ENCODE data around the gene MPV17.
A peak's percentile ranks its signal among the peaks of the same experiment; 100 is the strongest.
"Not testable (repeated sequence)": the region's sequence is repeated elsewhere in the genome, so short reads cannot be mapped to it uniquely, and the experiment has no call there.

MPV17 gene, protein sequence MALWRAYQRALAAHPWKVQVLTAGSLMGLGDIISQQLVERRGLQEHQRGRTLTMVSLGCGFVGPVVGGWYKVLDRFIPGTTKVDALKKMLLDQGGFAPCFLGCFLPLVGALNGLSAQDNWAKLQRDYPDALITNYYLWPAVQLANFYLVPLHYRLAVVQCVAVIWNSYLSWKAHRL

DNA sequence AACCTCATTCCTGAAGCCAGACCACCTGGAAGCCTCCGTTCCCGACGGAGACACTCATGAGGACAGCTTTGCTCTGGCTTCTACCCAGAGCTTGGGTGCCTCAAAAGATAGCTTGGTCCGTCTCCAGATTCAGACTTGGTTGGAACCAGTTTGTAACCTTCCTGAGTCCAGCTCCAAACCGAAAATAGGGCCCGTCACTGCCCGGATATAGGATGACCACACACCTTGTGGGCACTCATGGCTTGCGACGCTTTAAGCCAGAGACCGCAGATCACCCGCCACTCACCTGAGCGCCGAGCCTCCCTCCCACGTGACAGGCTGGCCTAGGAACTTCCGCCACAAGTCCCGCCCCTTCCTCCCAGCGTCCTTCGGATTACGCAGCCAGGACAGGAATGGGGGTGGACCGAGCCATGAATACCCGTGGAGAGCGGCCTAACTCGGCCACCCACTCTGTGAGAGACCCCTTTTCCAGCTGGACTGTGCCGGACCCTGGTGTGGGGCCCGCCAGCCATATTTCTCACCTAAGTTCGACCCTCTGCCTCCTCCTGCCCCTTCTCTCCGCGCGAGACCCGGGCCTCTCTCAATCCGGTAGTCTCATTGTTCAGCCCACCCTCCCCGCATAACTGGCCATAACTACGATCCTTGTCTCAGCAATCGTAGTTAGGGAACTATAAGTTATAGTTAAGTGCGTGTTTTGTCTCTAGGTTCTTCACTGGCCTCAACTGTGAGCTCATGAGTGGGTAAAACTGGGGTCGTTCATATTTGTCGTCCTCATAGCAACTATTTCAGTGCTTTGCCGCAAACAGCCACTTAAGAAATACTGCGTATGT is at the start of gene MPV17:
TSS of gene MPV17 (minus strand) at position 332 of the 830 bp plus-strand sequence. CDS start 580 bp downstream, outside the sequence.
- peak; percentile 77 to 89 for DNase-seq (ENCODE audit: low read depth in 2 of 2)

DNA sequence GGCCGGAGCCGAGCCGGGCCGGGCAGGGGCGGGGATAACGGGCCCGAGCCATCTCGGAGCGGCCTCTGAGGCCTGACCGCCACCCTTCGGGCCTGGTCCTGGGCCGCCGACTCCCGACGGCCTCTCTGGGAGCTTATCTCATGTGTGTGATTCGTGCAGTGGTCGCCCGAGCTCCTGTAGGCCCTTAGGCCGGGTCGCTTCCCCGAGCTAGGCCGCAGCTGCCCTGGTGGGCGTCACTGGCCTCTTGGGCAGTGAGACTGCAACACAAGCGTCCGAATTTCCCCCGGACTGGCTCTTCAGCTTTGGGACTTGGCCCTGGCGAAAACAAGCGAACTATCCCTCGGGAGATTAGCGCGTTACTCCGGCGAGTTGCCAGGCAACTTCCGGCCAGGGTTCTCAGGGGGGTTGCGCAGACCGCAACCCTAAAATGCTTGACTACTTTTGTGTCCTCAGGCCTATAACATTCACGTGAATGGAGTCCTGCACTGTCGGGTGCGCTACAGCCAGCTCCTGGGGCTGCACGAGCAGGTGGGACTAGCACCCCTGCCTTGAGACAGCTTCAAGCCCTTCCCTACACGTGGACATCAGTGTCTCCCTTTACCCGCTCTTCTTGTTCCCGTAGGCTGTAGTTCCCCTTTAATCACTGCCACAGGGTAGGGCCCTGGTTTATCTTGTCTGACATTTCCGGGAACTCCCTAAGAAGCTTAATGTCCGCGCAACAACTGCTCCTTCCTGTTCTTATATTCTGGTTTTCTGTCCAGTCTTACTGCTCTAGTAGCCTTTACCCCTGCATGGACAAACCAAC is 48.1 kb upstream of the MPV17 start:
- DNase-seq (ENCODE audit: low read depth in 2 of 2), result no peak

DNA sequence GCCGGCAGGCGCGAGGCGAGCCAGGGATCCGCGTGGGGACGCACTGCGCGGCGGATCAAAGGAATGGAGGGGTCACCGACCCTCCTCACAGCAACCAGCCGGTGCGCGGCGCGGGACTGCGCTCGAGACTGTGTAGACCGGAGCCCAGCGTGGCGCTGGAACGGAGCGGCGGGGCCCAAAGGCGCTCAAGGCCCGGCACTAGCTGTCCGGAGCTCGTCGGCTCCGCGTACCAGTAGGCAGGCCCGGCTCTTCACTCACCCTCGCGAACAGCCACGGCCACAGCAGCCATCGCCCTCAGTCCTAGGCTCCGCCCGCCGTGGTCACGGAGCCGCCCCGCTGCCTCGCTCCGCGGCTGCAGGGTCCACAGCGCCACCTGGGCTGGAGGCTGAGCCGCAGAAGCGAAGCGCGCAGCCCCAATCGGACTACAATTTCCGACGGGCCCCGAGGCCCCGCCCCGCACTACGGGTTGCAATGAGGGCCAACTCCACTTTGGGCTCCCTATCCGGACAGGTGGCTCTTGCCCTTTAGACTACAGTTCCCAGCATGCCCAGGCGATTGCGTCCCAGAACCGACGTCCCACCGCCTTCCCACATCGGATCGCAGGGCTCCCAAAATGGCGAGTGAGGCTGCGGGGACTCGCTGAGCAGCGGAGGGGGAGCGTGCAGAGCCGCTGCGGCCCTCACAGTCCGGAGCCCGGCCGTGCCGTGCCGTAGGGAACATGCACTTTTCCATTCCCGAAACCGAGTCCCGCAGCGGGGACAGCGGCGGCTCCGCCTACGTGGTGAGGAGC is 47.3 kb upstream of the MPV17 start, which contains the start of the genes EIF2B4 and SNX17:
TSS of gene EIF2B4 (minus strand) at position 313 of the 790 bp plus-strand sequence. CDS start at position 289, 24 bp downstream.
TSS of gene SNX17 (plus strand) at position 591 of the 790 bp plus-strand sequence. CDS start at position 719, 128 bp downstream.
- peak; percentile 99 for DNase-seq (ENCODE audit: low read depth in 2 of 2)

DNA sequence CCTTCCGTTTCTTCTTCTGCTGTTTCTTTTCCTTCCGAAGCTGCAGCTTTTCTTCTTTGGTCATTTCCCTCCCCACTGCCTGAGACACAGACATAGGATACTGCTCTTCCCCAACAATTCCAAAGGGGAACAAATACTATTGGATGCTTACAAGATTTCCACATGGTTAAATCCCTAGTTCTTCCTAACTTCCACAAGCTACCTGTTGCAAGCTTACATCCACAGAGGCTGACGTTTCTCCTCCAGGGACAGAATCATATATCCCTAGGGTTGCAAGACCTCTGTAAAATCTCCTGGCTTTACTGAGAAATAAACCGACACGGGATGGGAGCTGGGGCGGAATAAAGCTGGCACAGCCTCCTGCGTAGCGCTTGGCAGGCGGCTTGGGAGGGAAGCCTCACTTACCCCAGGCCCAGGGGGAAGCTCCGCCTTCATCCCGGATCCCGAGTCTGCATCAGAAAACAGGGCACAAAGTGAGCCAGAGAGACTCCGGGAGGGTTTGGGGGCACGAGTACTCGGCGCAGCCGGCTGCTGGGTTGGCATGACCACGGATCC is 46.7 kb upstream of the MPV17 start:
- DNase-seq (ENCODE audit: low read depth in 2 of 2), result peak in 1 of 2 experiments; percentile 40

DNA sequence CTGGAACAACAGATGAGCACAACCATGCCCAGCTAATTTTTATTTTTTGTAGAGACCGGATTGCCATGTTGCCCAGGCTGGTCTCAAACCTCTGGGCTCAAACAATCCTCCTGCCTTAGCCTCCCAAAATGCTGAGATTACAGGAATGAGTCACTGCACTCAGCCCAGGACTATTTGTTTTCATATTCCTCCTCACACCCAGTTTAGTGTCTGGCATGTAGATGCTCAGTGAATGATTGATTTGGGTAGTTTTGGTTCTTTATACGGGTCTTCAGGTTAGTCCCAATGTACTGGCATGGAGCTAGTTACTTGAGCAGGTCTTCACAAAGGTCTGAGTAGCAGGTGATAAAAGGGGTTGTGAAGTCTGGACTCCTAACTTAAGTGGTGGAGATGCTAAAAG is 41.0 kb upstream of the MPV17 start:
- no peak for DNase-seq (ENCODE audit: low read depth in 2 of 2)

DNA sequence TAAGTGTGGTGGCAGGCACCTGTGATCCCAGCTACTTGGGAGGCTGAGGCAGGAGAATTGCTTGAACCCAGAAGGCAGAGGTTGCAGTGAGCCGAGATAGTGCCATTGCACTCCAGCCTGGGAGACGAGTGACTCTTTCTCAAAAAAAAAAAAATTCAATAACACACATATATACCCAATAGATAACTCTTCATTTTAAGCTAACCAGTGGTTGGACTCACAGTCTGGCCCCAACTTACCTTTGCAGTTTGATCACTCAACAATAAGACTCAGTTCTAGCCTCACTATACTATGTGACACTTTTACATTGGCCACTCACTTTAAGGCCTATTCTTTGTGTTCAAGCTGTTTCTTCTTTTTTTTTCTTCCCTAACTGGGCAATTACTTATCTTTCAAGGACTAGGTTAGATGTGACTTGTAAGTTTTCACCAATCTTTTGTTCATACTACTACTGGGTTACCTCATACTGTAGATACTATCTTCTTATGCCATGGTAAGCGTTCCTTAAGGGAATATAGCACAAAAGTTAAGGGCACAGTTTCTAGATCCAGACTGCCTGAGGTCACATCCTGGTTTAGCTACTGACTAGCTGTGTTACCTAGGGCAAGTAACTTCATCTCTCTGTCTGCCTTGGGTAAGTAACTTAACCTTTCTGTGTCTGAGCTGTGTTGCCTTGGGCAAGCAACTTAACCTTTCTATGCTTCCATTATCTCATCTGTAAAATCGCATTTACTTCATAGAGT is 40.0 kb upstream of the MPV17 start:
- no peak for DNase-seq (ENCODE audit: low read depth in 2 of 2)

DNA sequence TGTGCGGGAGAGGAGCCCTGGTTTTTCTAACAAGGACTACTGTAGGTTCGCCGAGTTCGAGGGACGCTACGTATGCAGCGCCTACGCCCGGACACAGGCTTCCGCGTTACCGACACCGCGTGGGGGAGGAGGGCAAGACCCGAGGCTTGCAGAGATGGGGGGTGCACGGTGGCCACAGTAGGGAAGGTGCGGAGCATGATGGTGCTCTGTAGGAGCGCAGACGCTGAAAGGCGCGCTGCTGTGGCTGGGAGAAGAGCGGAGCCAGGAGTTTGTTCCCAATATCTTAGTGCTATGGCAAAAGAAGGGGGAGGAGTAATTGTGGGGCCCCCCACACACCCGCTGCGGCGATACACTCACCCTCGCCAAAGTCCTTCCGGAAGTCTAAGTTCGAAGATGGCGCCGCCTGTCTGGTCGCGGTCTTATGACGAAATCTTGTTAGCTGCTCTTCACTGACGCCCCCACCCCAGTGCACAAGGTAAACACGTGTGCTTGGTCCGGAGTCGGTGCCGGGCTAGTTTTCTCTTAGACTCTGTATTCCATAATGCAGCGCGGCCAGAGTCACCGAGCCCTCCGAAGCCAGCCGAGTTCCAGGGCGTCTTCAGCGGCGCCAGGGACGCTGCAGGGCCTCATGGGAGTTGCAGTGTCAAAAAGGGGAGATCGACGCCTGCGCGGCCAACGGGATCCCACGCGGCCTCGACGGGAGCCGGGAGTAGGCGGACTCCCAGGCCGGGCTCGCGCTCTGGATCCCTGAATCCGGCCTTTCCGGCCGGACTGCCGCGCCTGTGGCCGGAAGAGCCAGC is 33.7 kb upstream of the MPV17 start, which contains the start of gene GTF3C2:
TSS of gene GTF3C2 (minus strand) at position 383 of the 800 bp plus-strand sequence. CDS start 13,210 bp downstream, outside the sequence.
- DNase-seq (ENCODE audit: low read depth in 2 of 2), result peak; percentile 82 to 90

DNA sequence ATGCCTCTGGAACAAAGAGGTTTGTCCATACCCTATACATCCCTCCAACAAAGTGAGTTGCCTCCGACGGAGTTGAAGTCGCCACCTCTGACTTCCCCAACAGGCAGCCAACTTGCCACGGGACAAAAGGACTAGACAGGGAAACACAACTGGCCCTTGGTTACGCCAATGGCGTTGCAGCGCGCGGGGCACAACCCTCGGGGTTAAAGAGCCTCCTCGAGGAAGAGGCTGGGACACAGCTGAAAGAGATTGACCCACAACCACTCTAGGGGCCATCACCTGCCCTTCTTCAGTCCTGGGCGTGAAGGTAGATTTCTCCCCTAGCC is 33.1 kb upstream of the MPV17 start:
- DNase-seq (ENCODE audit: low read depth in 2 of 2), result peak in 1 of 2 experiments; percentile 43

DNA sequence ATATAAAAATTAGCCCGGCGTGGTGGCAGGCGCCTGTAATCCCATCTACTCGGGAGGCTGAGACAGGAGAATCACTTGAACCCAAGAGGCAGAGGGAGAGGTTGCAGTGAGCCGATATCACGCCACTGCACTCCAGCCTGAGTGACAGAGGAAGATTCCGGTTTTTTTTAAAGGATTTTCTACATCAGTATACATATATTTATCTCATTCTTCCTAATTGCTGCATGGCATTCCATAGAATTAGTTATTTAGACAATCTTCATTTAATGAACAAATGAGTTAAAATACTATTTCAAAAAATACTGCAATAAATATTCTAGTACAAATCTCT is 31.7 kb upstream of the MPV17 start:
- DNase-seq (ENCODE audit: low read depth in 2 of 2), result no peak

DNA sequence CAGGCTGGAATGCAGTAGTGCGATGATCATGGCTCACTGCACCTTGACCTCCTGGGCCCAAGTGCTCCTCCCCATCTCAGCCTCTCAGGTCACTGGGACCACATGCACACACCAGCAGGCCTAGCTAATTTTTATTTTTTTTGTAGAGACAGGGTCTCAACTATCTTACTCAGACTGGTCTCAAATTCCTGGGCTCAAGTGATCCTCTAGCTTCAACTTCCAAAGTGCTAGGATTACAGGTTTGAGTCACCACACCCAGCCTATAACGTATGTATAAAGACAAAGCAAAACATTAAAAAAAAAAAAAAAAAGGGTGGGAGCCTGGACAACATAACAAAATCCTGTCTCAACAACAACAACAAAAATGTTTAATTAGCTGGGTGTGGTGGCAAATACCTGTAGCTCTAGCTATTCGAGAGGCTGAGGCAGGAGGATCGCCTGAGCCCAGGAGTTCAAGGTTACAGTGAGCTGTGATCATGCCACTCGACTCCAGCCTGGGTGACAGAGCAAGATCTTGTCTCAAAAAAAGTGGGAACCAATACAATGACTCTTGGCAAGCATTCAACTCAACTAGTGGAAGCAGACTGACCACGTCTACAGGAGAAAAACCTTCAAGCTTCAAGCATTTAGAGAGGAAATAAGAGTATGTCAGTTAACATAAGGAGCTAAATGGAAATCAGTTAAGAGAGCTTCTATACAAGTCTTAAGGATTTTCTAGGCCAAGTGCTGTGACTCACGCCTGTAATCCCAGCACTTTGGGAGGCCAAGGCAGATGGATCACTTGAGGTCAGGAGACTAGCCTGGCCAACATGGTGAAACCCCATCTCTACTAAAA is 31.1 kb upstream of the MPV17 start:
- no peak for DNase-seq (ENCODE audit: low read depth in 2 of 2)

DNA sequence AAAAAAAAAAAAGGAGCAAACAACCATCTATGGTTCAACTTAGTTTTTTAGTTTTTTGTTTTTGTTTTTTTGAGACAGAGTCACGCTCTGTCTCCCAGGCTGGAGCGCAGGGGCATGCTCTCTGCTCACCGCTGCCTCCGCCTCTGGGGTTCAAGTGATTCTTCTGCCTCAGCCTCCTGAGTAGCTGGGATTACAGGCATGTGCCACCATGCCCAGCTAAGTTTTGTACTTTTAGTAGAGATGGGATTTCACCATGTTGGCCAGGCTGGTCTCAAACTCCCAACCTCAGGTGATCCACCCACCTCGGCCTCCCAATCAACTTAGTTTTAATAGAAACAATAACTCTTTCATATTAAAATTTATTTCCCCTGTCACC is 30.5 kb upstream of the MPV17 start:
- not testable (repeated sequence) for DNase-seq (ENCODE audit: low read depth in 2 of 2)

DNA sequence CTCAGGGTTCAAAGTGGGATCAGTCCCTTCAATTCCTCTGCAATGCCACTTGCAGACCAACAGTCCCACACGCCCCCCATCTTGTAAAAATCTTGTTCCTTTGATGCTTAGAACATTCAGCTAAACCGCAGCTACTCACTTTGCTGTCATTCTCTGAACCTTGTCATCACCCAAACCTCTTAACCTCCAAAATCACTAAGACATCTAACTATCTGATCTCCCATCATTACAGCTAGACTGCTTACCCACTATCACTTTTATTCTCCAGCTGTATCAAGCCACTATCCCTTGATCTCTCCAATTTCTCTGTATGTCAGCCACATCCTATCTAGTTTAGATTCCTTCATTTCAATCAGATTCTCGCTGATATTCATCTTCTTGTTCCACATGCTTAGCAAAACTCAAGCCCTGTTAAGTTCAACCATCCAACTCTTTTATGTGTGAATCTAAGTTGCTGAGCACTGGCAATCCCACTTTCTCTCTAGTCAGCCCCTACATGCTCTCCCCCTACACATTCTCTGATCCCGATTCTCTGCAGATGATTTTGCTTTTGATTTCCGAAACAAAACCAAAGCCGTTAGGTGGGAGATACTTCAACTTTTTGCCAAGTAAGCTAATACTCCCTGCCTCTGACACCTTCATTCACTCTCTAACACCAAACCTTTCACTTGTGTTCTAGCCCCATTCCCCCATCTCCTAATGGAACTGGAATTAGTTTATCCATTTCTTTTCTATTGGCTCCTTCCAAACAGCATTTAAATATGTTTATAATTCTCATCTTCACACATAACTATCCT is 29.1 kb upstream of the MPV17 start:
- DNase-seq (ENCODE audit: low read depth in 2 of 2), result no peak

DNA sequence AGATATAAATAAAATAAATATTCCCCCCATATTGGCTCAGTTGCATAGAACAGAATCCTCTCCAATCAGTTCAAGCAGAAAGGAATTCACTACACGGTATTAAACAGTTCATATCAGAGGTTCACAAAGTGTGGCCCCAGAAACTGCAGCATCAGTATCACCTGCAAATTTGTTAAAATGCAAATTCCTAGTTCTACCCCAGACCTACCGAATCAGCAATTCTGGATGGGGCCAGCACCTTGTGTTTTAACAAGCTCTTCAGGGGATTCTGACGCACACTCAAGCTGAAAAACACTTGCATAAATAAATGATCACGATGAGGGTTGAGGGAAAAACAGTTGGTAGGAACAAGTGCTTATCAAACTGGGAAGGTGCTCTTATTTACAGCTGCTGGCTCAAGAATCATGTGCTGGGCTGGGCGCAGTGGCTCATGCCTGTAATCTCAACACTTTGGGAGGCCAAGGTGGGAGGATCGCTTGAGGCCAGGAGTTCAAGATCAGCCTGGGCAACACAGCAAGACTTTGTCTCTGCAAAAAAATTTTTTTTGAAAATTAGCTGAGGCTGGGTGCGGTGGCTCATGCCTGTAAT is 27.3 kb upstream of the MPV17 start:
- no peak for DNase-seq (ENCODE audit: low read depth in 2 of 2)

DNA sequence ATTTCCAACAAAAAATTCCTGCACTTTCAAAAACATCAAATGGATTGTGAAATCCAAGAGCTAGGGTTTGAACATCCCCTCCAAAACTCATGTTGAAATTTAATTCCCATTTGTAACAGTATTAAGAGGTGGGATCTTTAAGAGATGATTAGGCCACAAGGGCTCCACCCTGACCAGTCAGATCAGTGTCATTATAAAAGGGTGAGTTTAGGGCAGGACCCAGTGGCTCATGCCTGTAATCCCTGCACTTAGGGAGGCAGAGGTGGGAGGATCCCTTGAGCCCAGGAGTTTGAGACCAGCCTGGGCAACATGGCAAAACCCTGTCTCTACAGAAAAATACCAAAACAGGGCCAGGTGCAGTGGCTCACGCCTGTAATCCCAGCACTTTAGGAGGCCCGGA is 24.7 kb upstream of the MPV17 start:
- no peak for DNase-seq (ENCODE audit: low read depth in 2 of 2)

DNA sequence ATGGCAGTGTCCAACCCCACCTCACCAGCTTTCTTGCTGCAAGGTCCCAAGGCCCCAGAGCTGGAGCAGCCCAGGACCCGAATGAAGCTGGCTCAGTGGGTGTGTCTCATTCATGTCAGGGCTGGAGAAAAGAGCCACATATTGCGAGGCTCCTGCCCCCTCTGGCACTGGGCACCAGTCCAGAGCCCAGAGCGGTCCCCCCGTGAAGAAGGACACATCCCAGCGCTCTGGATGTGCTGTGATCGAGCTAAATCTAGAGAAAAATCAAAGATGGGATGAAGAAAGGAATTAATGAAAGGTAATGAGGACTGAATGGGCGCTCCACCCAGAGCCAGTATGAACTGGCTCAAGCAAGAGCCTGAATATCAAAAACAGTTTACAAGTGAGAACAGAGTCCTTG is 13.3 kb upstream of the MPV17 start:
- DNase-seq (ENCODE audit: low read depth in 2 of 2), result no peak

DNA sequence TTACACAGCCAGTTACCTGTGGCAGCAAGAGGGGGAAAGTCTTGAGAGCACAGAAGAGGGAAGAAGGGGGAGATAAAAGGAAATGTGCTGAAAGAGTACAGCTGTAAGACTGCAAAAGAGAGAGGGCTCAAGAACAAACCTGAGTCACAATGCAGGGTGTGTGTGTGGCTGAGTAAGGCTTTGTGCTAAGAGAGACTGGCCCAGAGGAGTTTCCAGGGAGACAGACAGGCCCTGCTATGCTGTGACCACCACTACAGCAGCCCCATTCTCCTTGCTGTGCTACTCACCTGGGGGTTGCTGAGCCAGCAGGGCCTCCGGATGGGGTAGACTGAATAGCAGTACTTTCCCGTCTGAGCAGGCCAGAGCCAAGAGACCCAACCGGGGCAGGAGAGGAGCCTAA is 12.4 kb upstream of the MPV17 start:
- no peak for DNase-seq (ENCODE audit: low read depth in 2 of 2)

DNA sequence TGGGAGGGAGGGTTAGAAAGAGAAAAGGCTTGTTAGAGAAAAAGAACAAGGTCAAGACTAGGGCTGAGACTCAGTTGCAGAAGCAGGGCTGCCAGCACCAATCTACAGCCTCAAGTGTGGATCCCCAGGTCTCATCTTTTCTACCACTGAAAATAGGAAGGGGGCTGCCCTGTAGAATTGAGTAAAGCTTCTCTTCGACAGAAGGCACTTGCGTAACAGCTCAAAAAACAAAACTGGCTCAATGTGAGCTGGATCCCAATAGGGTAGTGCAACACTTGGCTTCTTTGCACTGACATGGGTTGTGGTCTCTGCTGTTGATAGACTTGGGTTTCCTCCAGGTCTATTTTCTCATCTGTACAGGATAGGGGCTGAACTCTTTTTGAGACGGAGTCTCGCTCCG is 1.8 kb upstream of the MPV17 start:
- no peak for DNase-seq (ENCODE audit: low read depth in 2 of 2)
